KOPT-K1 (cell line): ENCODE data around the gene SEC11A.
A peak's percentile ranks its signal among the peaks of the same experiment; 100 is the strongest.
"Not testable (repeated sequence)": the region's sequence is repeated elsewhere in the genome, so short reads cannot be mapped to it uniquely, and the experiment has no call there.

Experiments
- H3K27ac ChIP-seq: fragments of 200-600 bp; sonication (generic); 2 replicates; pipeline ENCODE4 v1.5.1; 2016; ENCODE audit warnings: antibody characterized with exemption, mild to moderate bottlenecking, low read depth, low read length; ENCODE audit not compliant: poor library complexity, severe bottlenecking
- H3K36me3 ChIP-seq: fragments of 200-600 bp; sonication (generic); 2 replicates; pipeline ENCODE4 v1.5.1; 2017; ENCODE audit warnings: antibody characterized with exemption, mild to moderate bottlenecking, low read length, moderate library complexity; ENCODE audit not compliant: insufficient read depth
- H3K9me3 ChIP-seq: fragments of 200-600 bp; sonication (generic); 2 replicates; pipeline ENCODE4 v1.5.1; 2017; ENCODE audit warnings: antibody characterized with exemption, low read length, mild to moderate bottlenecking; ENCODE audit not compliant: insufficient read depth, poor library complexity, severe bottlenecking

The SEC11A gene

GRCh38 chr15:84715441-84716035 is 401 bp downstream of the SEC11A start:
- H3K36me3 ChIP-seq: peaks cover 8% of the 10 kb centered on the region
- H3K27ac ChIP-seq: peak overlapping the region; percentile 78
- H3K9me3 ChIP-seq: no peaks in the 10 kb centered on the region

GRCh38 chr15:84714821-84715220 is 1.1 kb downstream of the SEC11A start:
- Histone ChIP-seq H3K27ac (peak overlapping the region; percentile 78), H3K36me3 (peaks cover 13% of the 10 kb centered on the region), H3K9me3 (no peaks in the 10 kb centered on the region)

GRCh38 chr15:84714372-84714771 is 1.6 kb downstream of the SEC11A start:
- H3K9me3 ChIP-seq: no peaks in the 10 kb centered on the region
- peaks cover 18% of the 10 kb centered on the region for H3K36me3 ChIP-seq
- H3K27ac ChIP-seq: peak overlapping the region; percentile 78

GRCh38 chr15:84703808-84704207 is 12.1 kb downstream of the SEC11A start:
- peaks cover 11% of the 10 kb centered on the region; the same call in 1 of the 2 replicates for H3K36me3 ChIP-seq
- H3K27ac ChIP-seq: no peak overlapping the region
- no peaks in the 10 kb centered on the region for H3K9me3 ChIP-seq

- H3K36me3 ChIP-seq: peaks cover 5% of the 10 kb centered on the region; the same call in 1 of the 2 replicates
- H3K9me3 ChIP-seq: no peaks in the 10 kb centered on the region
- H3K27ac ChIP-seq: no peak overlapping the region
Observed at GRCh38 chr15:84702961-84703482, 12.9 kb downstream of the SEC11A start.

- no peaks in the 10 kb centered on the region for H3K9me3 ChIP-seq
- H3K36me3 ChIP-seq: peaks cover 5% of the 10 kb centered on the region; the same call in 1 of the 2 replicates
- no peak overlapping the region for H3K27ac ChIP-seq
Observed at GRCh38 chr15:84699538-84700191, 16.3 kb downstream of the SEC11A start.

GRCh38 chr15:84697236-84697990 is 18.5 kb downstream of the SEC11A start:
- Histone ChIP-seq H3K27ac (no peak overlapping the region), H3K9me3 (no peaks in the 10 kb centered on the region), H3K36me3 (no peaks in the 10 kb centered on the region)

- Histone ChIP-seq H3K36me3 (no peaks in the 10 kb centered on the region), H3K9me3 (no peaks in the 10 kb centered on the region), H3K27ac (no peak overlapping the region)
Observed at GRCh38 chr15:84696757-84697156, 19.2 kb downstream of the SEC11A start.

GRCh38 chr15:84690342-84690741 is 25.6 kb downstream of the SEC11A start:
- H3K9me3 ChIP-seq: no peaks in the 10 kb centered on the region
- no peak overlapping the region for H3K27ac ChIP-seq
- H3K36me3 ChIP-seq: peaks cover 51% of the 10 kb centered on the region

- Histone ChIP-seq H3K9me3 (no peaks in the 10 kb centered on the region), H3K27ac (no peak overlapping the region), H3K36me3 (peaks cover 51% of the 10 kb centered on the region)
Observed at GRCh38 chr15:84689858-84690257, 26.1 kb downstream of the SEC11A start.

- not testable (repeated sequence) for H3K9me3 ChIP-seq, H3K27ac ChIP-seq
- H3K36me3 ChIP-seq: peaks cover 80% of the 10 kb centered on the region
Observed at GRCh38 chr15:84686446-84686845, 29.5 kb downstream of the SEC11A start.

- Histone ChIP-seq H3K9me3 (no peaks in the 10 kb centered on the region), H3K36me3 (peaks cover 80% of the 10 kb centered on the region), H3K27ac (no peak overlapping the region)
Observed at GRCh38 chr15:84685304-84685703, 30.6 kb downstream of the SEC11A start.

- Histone ChIP-seq H3K36me3 (peaks cover 82% of the 10 kb centered on the region), H3K9me3 (no peaks in the 10 kb centered on the region), H3K27ac (no peak overlapping the region)
Observed at GRCh38 chr15:84684092-84684491, 31.8 kb downstream of the SEC11A start.

GRCh38 chr15:84681831-84682230 is 34.1 kb downstream of the SEC11A start:
- Histone ChIP-seq H3K9me3 (no peaks in the 10 kb centered on the region), H3K36me3 (peaks cover 69% of the 10 kb centered on the region), H3K27ac (no peak overlapping the region)

GRCh38 chr15:84671211-84671610 is 44.7 kb downstream of the SEC11A start:
- Histone ChIP-seq H3K9me3 (no peaks in the 10 kb centered on the region), H3K27ac (no peak overlapping the region), H3K36me3 (peaks cover 67% of the 10 kb centered on the region)
